ENCODE measurements around the gene CLCN1. TPM values are rescaled to one million over a fixed set of nuclear protein-coding genes. Genes with fewer than 3 reads are reported as not detected.

CLCN1 gene
- total and polyA plus RNA-seq, 10 donors: 0.06 to 0.54 (median 0.08) TPM; not detected in 3

GRCh38 chr7:143331179-143331801 is 15.4 kb downstream of the CLCN1 start:
- no peaks in the 10 kb centered on the region for H3K36me3 ChIP-seq
- no peaks in the 10 kb centered on the region for H3K9me3 ChIP-seq
- 86 to 93% (median 87%) methylated on average over 8 of the region's 8 CpGs for WGBS, 5 donors
- TF ChIP-seq CTCF (IDR thresholded peaks at IDR 0.05 in 8 of 11, conservative IDR thresholded peaks at IDR 0.05 in 3 of 11) (no peak), POLR2A (IDR thresholded peaks at IDR 0.05) (no peak), POLR2AphosphoS5 (IDR thresholded peaks at IDR 0.05) (no peak)
- intact Hi-C loops (cut with DNase I; ENCODE audit: low total_unique reads): no loop called here
- no peak for DNase-seq
- no peak overlapping the region for H3K27ac ChIP-seq
- H3K4me3 ChIP-seq: no peak overlapping the region
- H3K4me1 ChIP-seq: peaks cover 0 to 7% (median 0%) of the 10 kb centered on the region in 6 donors
- H3K27me3 ChIP-seq (replicated peaks in 1 of 7): no peaks in the 10 kb centered on the region

GRCh38 chr7:143334244-143334643 is 18.3 kb downstream of the CLCN1 start:
- TF ChIP-seq POLR2AphosphoS5 (IDR thresholded peaks at IDR 0.05) (no peak), CTCF (IDR thresholded peaks at IDR 0.05 in 8 of 11, conservative IDR thresholded peaks at IDR 0.05 in 3 of 11) (no peak)
- peaks cover 0 to 4% (median 0%) of the 10 kb centered on the region in 7 donors for H3K27me3 ChIP-seq (replicated peaks in 1 of 7)
- intact Hi-C loops (cut with DNase I; ENCODE audit: low total_unique reads): no loop called here

GRCh38 chr7:143337216-143337615 is 21.3 kb downstream of the CLCN1 start:
- no peak for TF ChIP-seq POLR2A (IDR thresholded peaks at IDR 0.05)
- no peak for TF ChIP-seq CTCF (IDR thresholded peaks at IDR 0.05 in 8 of 11, conservative IDR thresholded peaks at IDR 0.05 in 3 of 11)
- TF ChIP-seq POLR2AphosphoS5 (IDR thresholded peaks at IDR 0.05): no peak
- WGBS, 5 donors: 84 to 90% (median 88%) methylated on average over 3 of the region's 3 CpGs
- Histone ChIP-seq H3K27ac (no peak overlapping the region), H3K4me3 (no peak overlapping the region), H3K9me3 (no peaks in the 10 kb centered on the region), H3K4me1 (no peaks in the 10 kb centered on the region), H3K27me3 (replicated peaks in 1 of 7) (peaks cover 0 to 5% (median 0%) of the 10 kb centered on the region in 7 donors), H3K36me3 (no peaks in the 10 kb centered on the region)
- DNase-seq: no peak
- intact Hi-C loops (cut with DNase I; ENCODE audit: low total_unique reads): no loop called here

More at GRCh38 chr7:143334244-143334643, 18.3 kb downstream of the CLCN1 start:
- Histone ChIP-seq H3K4me3 (no peak overlapping the region), H3K36me3 (no peaks in the 10 kb centered on the region), H3K4me1 (no peaks in the 10 kb centered on the region), H3K9me3 (no peaks in the 10 kb centered on the region), H3K27ac (no peak overlapping the region)
- 42 to 68% (median 55%) methylated on average over 1 of the region's 1 CpG for WGBS, 5 donors
- no peak for DNase-seq

- 87 to 96% (median 93%) methylated on average over 8 of the region's 8 CpGs for WGBS, 5 donors
- Histone ChIP-seq H3K9me3 (no peaks in the 10 kb centered on the region), H3K27me3 (replicated peaks in 1 of 7) (peaks cover 0 to 37% (median 8%) of the 10 kb centered on the region in 7 donors), H3K36me3 (no peaks in the 10 kb centered on the region), H3K4me3 (no peak overlapping the region), H3K27ac (no peak overlapping the region), H3K4me1 (peaks cover 0 to 12% (median 10%) of the 10 kb centered on the region in 6 donors)
- intact Hi-C loops (cut with DNase I; ENCODE audit: low total_unique reads): no loop called here
- no peak for DNase-seq
- TF ChIP-seq CTCF (IDR thresholded peaks at IDR 0.05 in 8 of 11, conservative IDR thresholded peaks at IDR 0.05 in 3 of 11) (no peak), POLR2A (IDR thresholded peaks at IDR 0.05) (no peak), POLR2AphosphoS5 (IDR thresholded peaks at IDR 0.05) (no peak)
Observed at GRCh38 chr7:143341842-143342241, 25.9 kb downstream of the CLCN1 start.
